GM12878 (cell line): Measurements from ENCODE around the gene SBF2.

Experiments used
- EP300 ChIP-seq, 2 experiments: fragments of 150-350 bp in 1 of 2; IDR thresholded peaks; 2 replicates each; pipeline ENCODE4 v1.6.1; 2011 to 2012; ENCODE audit warnings: low read depth in 2 of 2, low read length in 2 of 2, borderline replicate concordance in 1 of 2, improper control_type of control experiment in 1 of 2, inconsistent platforms in 1 of 2; ENCODE audit not compliant: control insufficient read depth in 1 of 2
- EZH2 ChIP-seq: IDR thresholded peaks from 2 replicates; pipeline ENCODE4 v1.6.1; 2012; ENCODE audit warnings: low read depth, mild to moderate bottlenecking, control low read depth, inconsistent platforms, low read length, borderline replicate concordance; ENCODE audit not compliant: control insufficient read depth
- GABPA ChIP-seq: IDR thresholded peaks from 2 replicates; pipeline ENCODE4 v1.6.1; 2014; ENCODE audit warnings: antibody characterized with exemption, low read depth, mild to moderate bottlenecking, inconsistent platforms
- GATAD2B ChIP-seq: fragments of 450-650 bp; conservative IDR thresholded peaks from 2 replicates; pipeline ENCODE4 v1.6.1; 2017; ENCODE audit warnings: low read depth, mild to moderate bottlenecking, moderate library complexity
- MEF2A ChIP-seq: IDR thresholded peaks from 2 replicates; pipeline ENCODE4 v1.6.1; 2011; ENCODE audit warnings: low read depth, mild to moderate bottlenecking, low read length, moderate library complexity; ENCODE audit not compliant: insufficient read depth
- POLR2AphosphoS2 ChIP-seq: IDR thresholded peaks from 2 replicates; pipeline ENCODE4 v1.6.1; 2011; ENCODE audit warnings: low read depth, mild to moderate bottlenecking, low read length, improper control_type of control experiment, moderate library complexity
- RAD21 ChIP-seq: IDR thresholded peaks from 2 replicates; pipeline ENCODE4 v1.6.1; 2011; ENCODE audit warnings: mild to moderate bottlenecking, low read depth, low read length, moderate library complexity; ENCODE audit not compliant: insufficient read depth
- RCOR1 ChIP-seq: conservative IDR thresholded peaks from 2 replicates; pipeline ENCODE4 v1.6.1; 2012; ENCODE audit warnings: low read depth, low read length, improper control_type of control experiment
- SP1 ChIP-seq: IDR thresholded peaks from one replicate; pipeline ENCODE4 v1.6.1; 2011; ENCODE audit warnings: low read depth, low read length
- TCF12 ChIP-seq: IDR thresholded peaks from 2 replicates; pipeline ENCODE4 v1.6.1; 2011; ENCODE audit warnings: low read depth, mild to moderate bottlenecking, low read length
- TF ChIP-seq, protein P1 (sequence below): fragments of 150-350 bp; IDR thresholded peaks from 2 replicates; pipeline ENCODE4 v1.6.1; 2016; ENCODE audit warnings: low read depth, low read length
- TF ChIP-seq, protein P2 (sequence below), 3 experiments: IDR thresholded peaks in 2 of 3; conservative IDR thresholded peaks in 1 of 3; 2 replicates each; pipeline ENCODE4 v1.5.1; 2011; ENCODE audit warnings: low read depth in 3 of 3, low read length in 3 of 3, mild to moderate bottlenecking in 3 of 3, control low read depth in 2 of 3, moderate library complexity in 2 of 3, inconsistent platforms in 1 of 3, mixed read lengths in 1 of 3; ENCODE audit not compliant: control insufficient read depth in 2 of 3, insufficient read depth in 1 of 3; ENCODE audit errors: extremely low read depth in 1 of 3

DNA sequence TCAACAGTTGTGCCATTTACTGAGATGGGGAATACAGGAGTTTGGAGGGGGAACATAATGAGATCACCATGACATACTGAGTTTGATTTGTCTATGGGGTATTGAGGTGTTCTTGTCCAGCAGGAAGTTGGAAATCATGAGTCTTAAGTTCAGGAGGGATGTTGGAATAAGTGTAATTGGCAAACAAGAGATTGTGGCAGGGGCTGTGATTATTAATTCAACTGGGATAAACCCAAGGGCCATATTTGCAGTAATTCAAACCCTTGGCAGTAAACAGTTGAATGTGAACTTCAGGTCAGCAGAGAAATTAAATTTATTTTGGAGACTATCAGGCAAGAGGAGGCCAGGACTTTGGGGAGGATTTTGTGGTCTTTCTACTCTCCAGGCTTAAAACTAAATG, 44.3 kb upstream of the SBF2 start:
- TF ChIP-seq RCOR1 (no peak), EZH2 (no peak), TCF12 (no peak), RAD21 (no peak), MEF2A (no peak), GATAD2B (no peak), SP1 (no peak), GABPA (no peak), EP300 (IDR thresholded peaks at IDR 0.05; ENCODE audit: borderline replicate concordance in 1 of 2, control insufficient read depth in 1 of 2, low read depth in 2 of 2, low read length in 2 of 2) (no peak), POLR2AphosphoS2 (no peak)
- TF ChIP-seq, protein P1, sequence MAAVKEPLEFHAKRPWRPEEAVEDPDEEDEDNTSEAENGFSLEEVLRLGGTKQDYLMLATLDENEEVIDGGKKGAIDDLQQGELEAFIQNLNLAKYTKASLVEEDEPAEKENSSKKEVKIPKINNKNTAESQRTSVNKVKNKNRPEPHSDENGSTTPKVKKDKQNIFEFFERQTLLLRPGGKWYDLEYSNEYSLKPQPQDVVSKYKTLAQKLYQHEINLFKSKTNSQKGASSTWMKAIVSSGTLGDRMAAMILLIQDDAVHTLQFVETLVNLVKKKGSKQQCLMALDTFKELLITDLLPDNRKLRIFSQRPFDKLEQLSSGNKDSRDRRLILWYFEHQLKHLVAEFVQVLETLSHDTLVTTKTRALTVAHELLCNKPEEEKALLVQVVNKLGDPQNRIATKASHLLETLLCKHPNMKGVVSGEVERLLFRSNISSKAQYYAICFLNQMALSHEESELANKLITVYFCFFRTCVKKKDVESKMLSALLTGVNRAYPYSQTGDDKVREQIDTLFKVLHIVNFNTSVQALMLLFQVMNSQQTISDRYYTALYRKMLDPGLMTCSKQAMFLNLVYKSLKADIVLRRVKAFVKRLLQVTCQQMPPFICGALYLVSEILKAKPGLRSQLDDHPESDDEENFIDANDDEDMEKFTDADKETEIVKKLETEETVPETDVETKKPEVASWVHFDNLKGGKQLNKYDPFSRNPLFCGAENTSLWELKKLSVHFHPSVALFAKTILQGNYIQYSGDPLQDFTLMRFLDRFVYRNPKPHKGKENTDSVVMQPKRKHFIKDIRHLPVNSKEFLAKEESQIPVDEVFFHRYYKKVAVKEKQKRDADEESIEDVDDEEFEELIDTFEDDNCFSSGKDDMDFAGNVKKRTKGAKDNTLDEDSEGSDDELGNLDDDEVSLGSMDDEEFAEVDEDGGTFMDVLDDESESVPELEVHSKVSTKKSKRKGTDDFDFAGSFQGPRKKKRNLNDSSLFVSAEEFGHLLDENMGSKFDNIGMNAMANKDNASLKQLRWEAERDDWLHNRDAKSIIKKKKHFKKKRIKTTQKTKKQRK = no peak
- TF ChIP-seq, protein P2, sequence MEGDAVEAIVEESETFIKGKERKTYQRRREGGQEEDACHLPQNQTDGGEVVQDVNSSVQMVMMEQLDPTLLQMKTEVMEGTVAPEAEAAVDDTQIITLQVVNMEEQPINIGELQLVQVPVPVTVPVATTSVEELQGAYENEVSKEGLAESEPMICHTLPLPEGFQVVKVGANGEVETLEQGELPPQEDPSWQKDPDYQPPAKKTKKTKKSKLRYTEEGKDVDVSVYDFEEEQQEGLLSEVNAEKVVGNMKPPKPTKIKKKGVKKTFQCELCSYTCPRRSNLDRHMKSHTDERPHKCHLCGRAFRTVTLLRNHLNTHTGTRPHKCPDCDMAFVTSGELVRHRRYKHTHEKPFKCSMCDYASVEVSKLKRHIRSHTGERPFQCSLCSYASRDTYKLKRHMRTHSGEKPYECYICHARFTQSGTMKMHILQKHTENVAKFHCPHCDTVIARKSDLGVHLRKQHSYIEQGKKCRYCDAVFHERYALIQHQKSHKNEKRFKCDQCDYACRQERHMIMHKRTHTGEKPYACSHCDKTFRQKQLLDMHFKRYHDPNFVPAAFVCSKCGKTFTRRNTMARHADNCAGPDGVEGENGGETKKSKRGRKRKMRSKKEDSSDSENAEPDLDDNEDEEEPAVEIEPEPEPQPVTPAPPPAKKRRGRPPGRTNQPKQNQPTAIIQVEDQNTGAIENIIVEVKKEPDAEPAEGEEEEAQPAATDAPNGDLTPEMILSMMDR (IDR thresholded peaks at IDR 0.05 in 2 of 3, conservative IDR thresholded peaks at IDR 0.05 in 1 of 3; ENCODE audit: control insufficient read depth in 2 of 3, extremely low read depth in 1 of 3, insufficient read depth in 1 of 3, low read depth in 3 of 3, low read length in 3 of 3) = no peak
